Skin of body (tissue), 2 donors: Measurements from ENCODE around the gene WDR33. TPM values are rescaled to one million over a fixed set of nuclear protein-coding genes. Genes with fewer than 3 reads are reported as not detected.

Experiments
- DNase-seq: peaks from one replicate; lab custom pipeline; 2025; lab: John Stamatoyannopoulos, UW
- total RNA-seq: library from RNA; depleted of rRNA; stranded (reverse); fragments of >200 nt; gene quantifications from one replicate; pipeline ENCODE4 v1.2.3, GENCODE V29; 2014

The WDR33 gene
- total RNA-seq, 1 donor from 2014 or later, result 43.3 TPM

DNA sequence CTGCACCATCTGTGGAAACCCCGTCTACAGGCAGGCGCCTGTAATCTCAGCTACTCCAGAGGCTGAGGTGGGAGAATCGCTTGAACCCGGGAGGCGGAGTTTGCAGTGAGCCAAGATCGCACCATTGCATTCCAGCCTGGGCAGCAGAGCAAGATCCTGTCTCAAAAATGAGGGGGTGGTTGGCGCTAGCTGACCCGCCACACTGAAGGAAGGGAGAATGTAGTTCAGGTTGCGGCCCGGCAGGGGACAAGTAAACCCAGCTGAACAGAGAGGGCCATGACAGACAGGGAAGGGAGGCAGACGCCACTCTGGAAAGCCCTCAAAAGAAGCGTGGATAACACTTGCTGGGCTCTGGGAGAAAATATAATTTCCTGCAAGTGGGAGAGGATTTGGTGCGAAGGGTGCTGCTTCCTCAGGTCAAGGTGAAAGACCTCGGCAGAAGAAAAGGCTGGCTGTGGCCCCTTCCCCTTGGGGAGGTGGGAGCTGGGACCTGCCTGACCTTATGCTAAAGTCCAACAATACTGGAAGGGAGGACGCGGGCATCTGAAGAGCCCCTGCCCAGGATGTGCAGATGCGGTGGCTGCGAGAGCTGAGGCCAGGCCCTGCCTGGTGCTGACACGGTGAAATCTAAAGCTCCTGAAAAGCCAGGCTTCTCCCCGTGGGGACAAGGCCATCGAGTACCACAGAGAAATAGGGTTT lies 113.3 kb downstream of the WDR33 start:
- DNase-seq, result no peak

GRCh38 chr2:127695491-127696472 lies 115.2 kb downstream of the WDR33 start:
- DNase-seq, result no peak

DNA sequence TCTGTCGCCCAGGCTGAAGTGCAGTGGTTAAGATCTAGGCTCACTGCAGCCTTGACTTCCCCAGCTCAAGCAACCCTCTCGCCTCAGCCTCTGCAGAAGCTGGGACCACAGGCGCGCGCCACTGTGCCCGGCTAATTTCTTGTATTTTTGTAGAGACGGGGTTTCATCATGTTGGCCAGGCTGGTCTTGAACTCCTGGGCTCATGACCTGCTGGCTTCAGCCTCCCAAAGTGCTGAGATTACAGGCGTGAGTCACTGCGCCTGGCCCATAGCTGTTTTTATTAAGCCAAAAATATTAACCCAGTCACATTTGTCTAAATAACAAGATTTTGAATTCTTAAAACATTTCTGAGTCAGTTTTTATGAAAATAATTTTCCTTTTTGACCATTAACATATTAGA lies 116.0 kb downstream of the WDR33 start:
- no peak for DNase-seq

GRCh38 chr2:127690696-127691095 lies 120.3 kb downstream of the WDR33 start:
- no peak for DNase-seq

GRCh38 chr2:127688405-127688804 lies 122.6 kb downstream of the WDR33 start:
- no peak for DNase-seq

DNA sequence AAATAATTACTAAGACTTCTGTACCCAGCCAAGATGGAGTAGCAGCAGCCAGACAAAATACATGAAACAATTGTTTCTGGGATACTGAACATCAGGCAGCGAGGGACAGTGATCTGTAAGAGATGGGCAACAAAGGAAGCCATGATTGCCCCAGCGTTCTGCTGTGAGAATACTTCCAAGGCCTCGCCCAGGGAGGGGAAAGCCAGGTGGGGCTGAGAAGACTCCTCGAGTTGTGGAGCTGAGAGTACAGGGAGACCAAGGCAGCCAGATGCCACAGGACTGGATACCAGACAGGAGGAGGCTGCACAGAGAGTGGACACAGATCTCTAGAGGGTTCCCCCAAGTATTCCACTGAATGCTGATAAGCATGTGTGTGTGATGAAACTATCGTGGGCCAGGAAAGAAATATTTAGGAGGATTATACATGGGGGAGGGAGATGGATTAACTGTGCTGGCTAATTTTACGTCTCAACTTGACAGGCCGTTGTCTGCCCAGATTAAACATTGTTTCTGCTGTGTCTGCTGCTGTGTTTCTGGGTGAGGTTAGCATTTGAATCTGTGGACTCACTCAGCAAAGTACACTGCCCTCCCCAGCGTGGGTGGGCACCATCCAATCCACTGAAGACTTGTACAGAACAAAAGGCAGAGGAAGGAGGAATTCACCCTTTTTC lies 125.4 kb downstream of the WDR33 start:
- DNase-seq, result no peak

DNA sequence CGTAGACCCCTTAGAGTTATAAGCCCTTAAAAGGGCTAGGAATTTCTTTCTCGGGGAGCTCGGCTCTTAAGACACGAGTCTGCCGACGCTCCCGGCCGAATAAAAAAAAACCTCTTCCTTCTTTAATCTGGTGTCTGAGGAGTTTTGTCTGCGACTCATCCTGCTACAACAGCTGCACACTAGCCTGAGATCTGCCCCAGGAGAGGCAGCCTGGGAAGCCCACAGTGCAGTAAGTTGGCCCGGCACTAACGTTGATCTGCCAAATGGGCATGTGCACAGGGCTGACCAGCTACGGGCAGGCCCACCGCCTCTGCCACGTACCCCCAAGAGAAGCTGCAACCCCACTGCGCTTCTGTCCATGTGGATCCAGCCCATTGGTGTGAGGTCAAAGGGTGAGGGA lies 127.2 kb downstream of the WDR33 start:
- no peak for DNase-seq

DNA sequence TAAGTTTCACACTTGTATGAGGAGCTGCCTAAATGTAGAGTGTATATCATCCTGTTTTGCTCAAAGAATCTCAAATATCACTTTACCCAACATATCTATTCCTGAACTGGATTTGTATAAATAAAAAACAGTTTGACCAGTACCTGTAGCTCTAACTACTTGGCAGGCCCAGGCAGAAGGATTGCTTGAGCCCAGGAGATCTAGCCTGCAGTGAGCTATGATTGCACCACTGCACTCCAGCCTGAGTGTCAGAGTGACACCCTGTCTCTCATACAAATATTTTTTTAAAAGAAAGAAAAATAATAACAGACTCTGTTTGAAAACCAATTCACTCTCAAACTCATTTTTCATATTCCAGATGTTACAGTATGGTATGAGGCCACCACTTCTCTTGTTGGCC lies 127.9 kb downstream of the WDR33 start:
- no peak for DNase-seq

DNA sequence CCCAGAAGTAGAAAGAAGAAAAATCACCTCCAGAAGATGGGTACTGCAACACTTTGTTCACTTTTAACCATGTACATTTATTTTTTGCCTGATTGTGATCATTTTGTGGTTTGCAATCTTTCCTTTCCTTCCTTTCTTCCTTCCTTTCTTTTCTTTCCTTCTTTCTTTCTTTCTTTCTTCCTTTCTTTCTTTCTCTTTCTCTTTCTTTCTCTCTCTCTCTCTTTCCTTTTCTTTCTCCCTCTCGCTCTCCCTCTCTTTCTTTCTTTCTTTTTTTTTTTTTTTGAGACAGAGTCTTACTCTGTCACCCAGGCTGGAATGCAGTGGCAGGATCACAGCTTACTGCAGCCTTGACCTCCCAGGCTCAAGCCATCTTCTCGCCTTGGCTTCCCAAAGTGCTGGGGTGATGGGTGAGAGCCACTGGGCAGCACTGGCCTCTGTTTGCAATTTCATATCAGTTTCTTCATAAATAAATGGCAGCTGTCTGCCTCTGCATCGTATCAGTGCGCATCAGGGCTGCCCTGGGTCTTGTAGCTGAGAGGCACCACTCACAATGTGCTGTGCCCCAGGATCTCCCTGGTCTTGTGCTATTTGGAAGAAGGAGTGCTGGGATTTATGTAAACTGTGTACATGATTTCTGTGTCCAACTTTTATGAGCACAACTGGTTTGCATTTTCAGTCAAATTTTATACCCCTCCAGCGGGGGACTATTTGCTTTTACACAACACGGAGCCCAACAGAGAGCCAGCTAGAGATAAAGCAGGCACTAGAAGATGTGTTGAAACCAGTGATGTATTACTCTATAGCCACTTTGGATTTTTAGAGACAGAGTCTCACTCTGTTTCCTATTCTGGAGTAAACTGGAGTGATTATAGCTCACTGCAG lies 128.8 kb downstream of the WDR33 start:
- no peak for DNase-seq

GRCh38 chr2:127681288-127681804 lies 129.6 kb downstream of the WDR33 start:
- no peak for DNase-seq

GRCh38 chr2:127680706-127681287 lies 130.2 kb downstream of the WDR33 start:
- DNase-seq, result no peak

DNA sequence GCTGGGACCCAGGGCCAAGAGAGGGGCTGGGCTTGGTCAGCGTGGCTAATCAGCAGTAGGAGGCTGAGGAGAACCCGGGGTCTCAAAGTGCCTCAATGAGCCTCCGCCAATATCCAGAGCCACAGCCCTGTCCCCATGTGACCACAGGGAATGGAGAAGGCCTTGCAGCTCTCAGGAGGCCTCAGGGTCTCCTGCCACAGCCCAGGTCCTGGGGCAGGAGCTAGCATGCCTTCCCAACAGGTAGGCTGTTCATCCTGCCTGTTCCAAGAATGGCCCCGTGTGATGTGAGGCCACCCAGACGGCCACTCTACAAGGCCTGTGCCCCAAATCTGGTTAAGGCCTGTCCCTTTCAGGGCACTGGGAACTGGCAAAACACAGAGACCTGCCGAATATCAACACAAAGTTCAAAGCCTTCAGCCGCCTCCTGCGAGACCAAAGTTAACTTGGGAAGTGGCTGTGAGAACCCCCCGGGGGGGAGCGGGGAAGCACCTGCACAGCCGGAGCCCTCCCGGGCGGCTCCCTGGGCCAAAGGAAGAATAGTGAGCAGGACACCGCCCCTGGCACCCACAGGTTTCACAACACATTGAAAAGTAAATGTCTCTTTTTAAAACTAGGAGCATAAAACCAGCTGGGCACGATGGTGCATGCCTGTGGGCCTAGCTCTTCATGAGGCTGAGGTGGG lies 131.2 kb downstream of the WDR33 start:
- no peak for DNase-seq

GRCh38 chr2:127678991-127679390 lies 132.0 kb downstream of the WDR33 start:
- DNase-seq, result no peak

GRCh38 chr2:127678531-127678930 lies 132.4 kb downstream of the WDR33 start:
- DNase-seq, result no peak

GRCh38 chr2:127676906-127677305 lies 134.1 kb downstream of the WDR33 start:
- no peak for DNase-seq

- DNase-seq, result no peak
Measured at GRCh38 chr2:127675331-127676261, 135.4 kb downstream of the WDR33 start, which contains the start of gene LIMS2. Gene LIMS2 (minus strand): TSS chr2:127675530. CDS start chr2:127675024, 506 bp downstream.

- no peak for DNase-seq
Measured at GRCh38 chr2:127674241-127675209, 136.4 kb downstream of the WDR33 start.
